Effector memory CD8-positive, alpha-beta T cell (primary cell): ENCODE results near the gene DTNBP1.

ENCODE experiments used
- ATAC-seq: fragments of 150-1000 bp; cut with Tn5 transposase; replicated peaks from 2 replicates; pipeline ENCODE4 v1.10.0; 2021; ENCODE audit warnings: mild to moderate bottlenecking, moderate library complexity
- DNase-seq, 3 experiments: peaks; one replicate each; pipeline ENCODE4 v3.0.0; 2021
- H3K27ac Mint-ChIP-seq, 2 donors: one replicate each; pipeline ENCODE4 v1.8.0; 2022; ENCODE audit warnings: mild to moderate bottlenecking in 2 of 2, mixed read lengths in 2 of 2, moderate library complexity in 2 of 2
- H3K27me3 Mint-ChIP-seq, 2 donors: one replicate each; pipeline ENCODE4 v1.8.0; 2022; ENCODE audit warnings: mixed read lengths in 2 of 2
- H3K36me3 Mint-ChIP-seq: one replicate; pipeline ENCODE4 v1.8.0; 2022; ENCODE audit warnings: mild to moderate bottlenecking, moderate library complexity, mixed read lengths; ENCODE audit not compliant: insufficient read depth
- H3K4me1 Mint-ChIP-seq, 2 donors: one replicate each; pipeline ENCODE4 v1.8.0; 2022; ENCODE audit warnings: low read depth in 2 of 2, mixed read lengths in 2 of 2
- H3K4me3 Mint-ChIP-seq, 2 donors: one replicate each; pipeline ENCODE4 v1.8.0; 2022; ENCODE audit warnings: mild to moderate bottlenecking in 2 of 2, mixed read lengths in 2 of 2, moderate library complexity in 2 of 2
- H3K9me3 Mint-ChIP-seq, 2 donors: one replicate each; pipeline ENCODE4 v1.8.0; 2022; ENCODE audit warnings: mixed read lengths in 2 of 2

The DTNBP1 gene

GRCh38 chr6:15520626-15521203 is 142.1 kb downstream of the DTNBP1 start:
- DNase-seq: no peak
- H3K27ac Mint-ChIP-seq: peak overlapping the region in 1 of 2 donors; percentile 41
- peaks cover 79% of the 10 kb centered on the region for H3K36me3 Mint-ChIP-seq
- peak overlapping the region in 1 of 2 donors; percentile 1 for H3K4me3 Mint-ChIP-seq
- no peaks in the 10 kb centered on the region for H3K9me3 Mint-ChIP-seq
- peaks cover 12 to 14% of the 10 kb centered on the region in 2 donors for H3K4me1 Mint-ChIP-seq
- no peak for ATAC-seq
- no peaks in the 10 kb centered on the region for H3K27me3 Mint-ChIP-seq

DNA sequence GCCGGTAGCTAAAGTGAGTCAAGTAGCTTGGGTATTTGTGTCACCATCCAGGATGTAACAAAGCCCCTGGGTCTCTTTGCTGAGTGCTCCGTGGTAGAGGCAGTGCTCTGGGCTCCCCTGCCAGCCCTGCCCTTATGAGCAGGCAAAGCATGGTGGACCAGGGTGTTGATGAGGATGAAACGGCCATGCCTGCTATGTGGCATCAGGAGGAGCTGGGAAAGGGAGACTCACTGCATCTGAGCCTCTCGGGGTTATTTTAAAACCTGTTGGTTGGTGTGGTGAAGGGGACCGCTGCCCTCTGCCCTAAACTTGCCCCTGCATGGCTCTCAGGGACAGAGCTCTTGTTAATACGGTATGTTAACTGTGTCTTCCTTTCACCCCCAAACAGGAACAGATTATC is 143.1 kb downstream of the DTNBP1 start:
- peaks cover 12 to 15% of the 10 kb centered on the region in 2 donors for H3K4me1 Mint-ChIP-seq
- H3K27me3 Mint-ChIP-seq: no peaks in the 10 kb centered on the region
- peaks cover 76% of the 10 kb centered on the region for H3K36me3 Mint-ChIP-seq
- DNase-seq: no peak
- peak overlapping the region in 1 of 2 donors; percentile 62 for H3K27ac Mint-ChIP-seq
- no peaks in the 10 kb centered on the region for H3K9me3 Mint-ChIP-seq
- no peak for ATAC-seq
- no peak overlapping the region for H3K4me3 Mint-ChIP-seq

- H3K4me1 Mint-ChIP-seq: peaks cover 12 to 15% of the 10 kb centered on the region in 2 donors
- no peak for ATAC-seq
- peaks cover 77% of the 10 kb centered on the region for H3K36me3 Mint-ChIP-seq
- peak overlapping the region in 1 of 2 donors; percentile 62 for H3K27ac Mint-ChIP-seq
- H3K27me3 Mint-ChIP-seq: no peaks in the 10 kb centered on the region
- H3K9me3 Mint-ChIP-seq: no peaks in the 10 kb centered on the region
- no peak for DNase-seq
- no peak overlapping the region for H3K4me3 Mint-ChIP-seq
These were observed 143.9 kb downstream of the DTNBP1 start for GRCh38 chr6:15518878-15519277.

DNA sequence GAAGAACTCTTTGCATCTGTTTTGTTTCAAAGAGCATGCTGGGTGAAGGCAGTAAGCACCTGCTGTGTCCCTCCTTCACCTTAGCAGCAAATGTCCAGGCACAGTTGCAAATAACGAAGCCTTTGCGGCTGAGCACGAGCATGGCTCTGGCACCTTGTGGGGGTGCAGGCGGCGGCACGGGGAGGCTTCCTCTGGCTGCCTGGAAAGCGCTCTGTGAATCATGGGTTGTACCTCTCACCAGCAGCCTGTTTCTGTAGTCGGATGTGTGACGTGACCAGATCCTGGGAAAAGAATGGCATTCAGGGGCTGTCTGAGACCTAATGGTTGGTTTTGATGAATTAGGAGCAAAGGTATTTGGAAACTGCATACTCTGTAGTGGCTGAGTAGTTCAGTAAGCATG is 144.8 kb downstream of the DTNBP1 start:
- no peak for DNase-seq
- Mint-ChIP-seq H3K9me3 (no peaks in the 10 kb centered on the region), H3K4me3 (no peak overlapping the region), H3K27me3 (no peaks in the 10 kb centered on the region), H3K36me3 (peaks cover 77% of the 10 kb centered on the region), H3K27ac (peak overlapping the region; percentile 41 to 62), H3K4me1 (peaks cover 12 to 17% of the 10 kb centered on the region in 2 donors)
- ATAC-seq: no peak

- H3K4me1 Mint-ChIP-seq: peaks cover 10 to 16% of the 10 kb centered on the region in 2 donors
- H3K4me3 Mint-ChIP-seq: no peak overlapping the region
- no peak for ATAC-seq
- no peak for DNase-seq
- no peaks in the 10 kb centered on the region for H3K27me3 Mint-ChIP-seq
- H3K27ac Mint-ChIP-seq: peak overlapping the region in 1 of 2 donors; percentile 41
- H3K36me3 Mint-ChIP-seq: peaks cover 77% of the 10 kb centered on the region
- H3K9me3 Mint-ChIP-seq: no peaks in the 10 kb centered on the region
These were observed 145.2 kb downstream of the DTNBP1 start for GRCh38 chr6:15517600-15517999.

DNA sequence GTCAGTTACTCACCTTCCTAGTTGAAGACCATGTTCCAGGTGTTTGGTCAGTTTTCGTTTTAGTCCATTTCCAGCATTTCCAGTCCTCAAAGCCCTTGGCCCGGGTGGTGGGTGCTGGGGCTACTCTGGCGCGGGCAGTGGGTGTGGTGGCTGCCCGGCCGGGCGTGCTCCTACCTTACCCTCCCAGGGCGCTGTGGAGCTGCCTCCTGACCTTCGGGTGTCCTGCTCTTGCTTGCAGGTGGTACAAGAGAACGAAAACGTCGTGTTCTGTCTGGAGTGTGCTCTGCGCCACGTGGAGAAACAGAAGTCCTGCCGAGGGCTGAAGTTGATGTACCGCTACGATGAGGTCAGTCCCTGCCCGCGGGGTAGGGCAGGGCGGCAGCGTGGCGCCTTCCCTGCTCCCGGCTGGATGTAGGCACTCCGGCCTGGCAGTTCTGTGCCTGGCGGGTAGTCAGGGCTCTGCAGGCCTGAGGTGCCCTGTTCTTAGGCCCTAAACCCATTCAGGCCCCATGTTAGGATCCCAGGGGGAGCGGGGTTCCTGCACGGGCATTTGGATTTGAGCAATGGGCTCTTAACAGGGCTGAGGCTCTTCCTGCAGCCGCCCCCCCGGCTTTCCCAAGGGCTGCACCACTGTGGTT is 145.8 kb downstream of the DTNBP1 start:
- Mint-ChIP-seq H3K4me3 (no peak overlapping the region), H3K27me3 (no peaks in the 10 kb centered on the region), H3K36me3 (peaks cover 76% of the 10 kb centered on the region), H3K4me1 (peaks cover 4 to 12% of the 10 kb centered on the region in 2 donors), H3K9me3 (no peaks in the 10 kb centered on the region), H3K27ac (peak overlapping the region in 1 of 2 donors; percentile 44)
- DNase-seq: no peak
- ATAC-seq: no peak

- DNase-seq (no peak), ATAC-seq (no peak)
- H3K4me1 Mint-ChIP-seq: peaks cover 0 to 10% of the 10 kb centered on the region in 2 donors
- H3K27ac Mint-ChIP-seq: peak overlapping the region; percentile 38 to 44
- no peaks in the 10 kb centered on the region for H3K27me3 Mint-ChIP-seq
- H3K36me3 Mint-ChIP-seq: peaks cover 70% of the 10 kb centered on the region
- no peak overlapping the region for H3K4me3 Mint-ChIP-seq
- H3K9me3 Mint-ChIP-seq: no peaks in the 10 kb centered on the region
These were observed 146.4 kb downstream of the DTNBP1 start for GRCh38 chr6:15516378-15516777.

GRCh38 chr6:15515660-15516375 is 147.0 kb downstream of the DTNBP1 start:
- peaks cover 69% of the 10 kb centered on the region for H3K36me3 Mint-ChIP-seq
- no peaks in the 10 kb centered on the region for H3K9me3 Mint-ChIP-seq
- H3K27ac Mint-ChIP-seq: peak overlapping the region; percentile 68 to 76
- no peak for DNase-seq
- H3K27me3 Mint-ChIP-seq: no peaks in the 10 kb centered on the region
- peaks cover 0 to 10% of the 10 kb centered on the region in 2 donors for H3K4me1 Mint-ChIP-seq
- H3K4me3 Mint-ChIP-seq: no peak overlapping the region
- ATAC-seq: no peak

DNA sequence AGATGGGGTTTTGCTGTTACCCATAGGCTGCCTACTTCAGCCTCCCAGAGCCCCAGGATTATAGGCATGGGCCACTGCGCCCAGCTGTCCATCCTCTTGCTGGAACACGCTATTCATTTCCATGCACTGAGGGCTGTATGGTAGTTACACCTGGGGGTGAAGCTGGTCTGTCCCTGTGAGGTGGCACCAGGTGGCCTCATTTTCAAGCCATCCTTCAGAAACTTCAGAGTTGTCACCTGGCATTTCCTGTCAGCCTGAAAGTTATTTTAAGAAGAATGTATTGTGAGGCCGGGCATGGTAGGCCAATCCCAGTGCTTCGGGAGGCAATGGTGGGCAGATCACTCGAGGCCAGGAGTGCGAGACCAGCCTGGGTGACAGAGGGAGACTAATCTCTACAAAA is 147.6 kb downstream of the DTNBP1 start:
- DNase-seq (no peak), ATAC-seq (no peak)
- peaks cover 69% of the 10 kb centered on the region for H3K36me3 Mint-ChIP-seq
- H3K4me1 Mint-ChIP-seq: peaks cover 4 to 8% of the 10 kb centered on the region in 2 donors
- H3K27me3 Mint-ChIP-seq: no peaks in the 10 kb centered on the region
- no peak overlapping the region for H3K4me3 Mint-ChIP-seq
- peak overlapping the region; percentile 68 to 76 for H3K27ac Mint-ChIP-seq
- H3K9me3 Mint-ChIP-seq: no peaks in the 10 kb centered on the region

DNA sequence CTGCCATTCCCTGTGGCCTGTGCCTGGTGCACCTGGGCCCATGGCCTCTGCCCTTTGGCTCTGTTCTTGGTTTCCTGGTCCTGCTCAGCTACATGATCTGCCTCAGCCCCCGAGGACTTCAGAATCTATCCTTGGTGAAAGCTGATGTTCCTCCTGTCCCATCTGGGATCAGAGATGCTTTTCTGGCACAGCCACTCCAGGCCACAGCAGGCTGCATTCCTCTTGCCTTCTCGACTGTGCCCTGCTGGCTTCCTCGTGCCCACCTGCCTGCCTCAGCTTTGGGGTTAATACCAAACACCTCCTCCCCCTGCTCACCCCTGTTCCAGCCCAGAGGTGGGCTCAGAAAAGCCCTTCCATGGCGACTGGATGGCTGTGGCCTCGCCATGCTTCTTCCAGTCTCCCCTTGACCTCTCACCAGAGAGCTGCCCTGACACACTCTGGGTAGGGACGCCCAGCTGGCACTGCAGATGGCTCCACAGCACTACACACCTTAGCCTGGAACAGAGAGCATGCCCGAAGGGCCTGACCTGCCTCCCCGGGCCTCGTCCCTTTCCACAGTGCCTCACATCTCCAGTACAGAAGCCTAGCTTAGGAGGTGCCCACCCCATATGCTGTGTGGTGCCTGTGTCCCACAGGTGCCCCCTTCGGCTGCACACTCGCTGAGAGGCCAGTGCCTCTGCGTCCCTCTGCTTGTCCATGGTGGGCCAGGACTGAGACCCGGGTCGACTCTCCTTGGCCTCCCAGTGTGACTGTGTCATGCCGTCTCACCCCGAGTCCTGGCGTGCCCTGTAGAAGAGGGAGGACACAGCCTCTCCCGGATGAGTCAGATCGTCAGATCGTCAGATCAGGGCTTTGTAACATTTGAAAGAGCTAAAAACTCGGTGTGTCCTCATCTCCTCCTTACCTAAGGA is 148.8 kb downstream of the DTNBP1 start:
- ATAC-seq: no peak

DNA sequence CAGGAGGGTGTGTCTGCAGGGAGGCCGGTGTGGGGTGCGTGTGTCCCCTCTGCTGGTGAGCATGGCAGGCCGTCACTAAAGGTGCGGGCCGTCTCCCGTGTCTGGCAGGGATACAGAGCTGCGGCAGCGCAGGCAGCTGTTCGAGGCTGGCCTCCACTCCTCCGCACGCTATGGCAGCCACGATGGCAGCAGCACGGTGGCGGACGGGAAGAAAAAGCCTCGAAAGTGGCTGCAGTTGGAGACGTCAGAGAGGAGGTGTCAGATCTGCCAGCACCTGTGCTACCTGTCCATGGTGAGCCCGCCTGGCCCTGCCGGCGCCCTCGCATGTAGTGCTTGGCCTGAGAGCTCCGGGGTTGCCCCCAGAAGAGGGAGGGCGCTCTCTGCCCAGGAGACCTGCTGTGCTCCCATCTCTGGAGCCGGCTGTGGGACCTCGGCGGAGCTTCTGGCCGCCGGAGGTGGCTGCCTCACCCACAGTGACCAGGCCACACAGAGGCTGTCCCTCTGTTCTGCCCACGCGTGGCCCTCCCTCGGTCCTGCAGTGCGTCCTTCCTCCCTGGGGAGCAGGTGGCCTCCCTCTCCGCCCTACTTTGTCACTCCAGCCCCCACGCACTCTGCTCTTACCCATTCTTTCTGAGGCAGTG is 149.6 kb downstream of the DTNBP1 start:
- Mint-ChIP-seq H3K27ac (peak overlapping the region in 1 of 2 donors; percentile 68), H3K9me3 (no peaks in the 10 kb centered on the region), H3K4me3 (no peak overlapping the region), H3K27me3 (no peaks in the 10 kb centered on the region), H3K4me1 (peaks cover 5 to 6% of the 10 kb centered on the region in 2 donors), H3K36me3 (peaks cover 70% of the 10 kb centered on the region)
- no peak for ATAC-seq
- no peak for DNase-seq

More for the DNA sequence above, 148.8 kb downstream of the DTNBP1 start:
- Mint-ChIP-seq H3K4me3 (no peak overlapping the region), H3K36me3 (peaks cover 71% of the 10 kb centered on the region), H3K4me1 (peaks cover 5 to 6% of the 10 kb centered on the region in 2 donors), H3K27ac (peak overlapping the region; percentile 68 to 76), H3K9me3 (no peaks in the 10 kb centered on the region), H3K27me3 (no peaks in the 10 kb centered on the region)
- DNase-seq: no peak

- Mint-ChIP-seq H3K27ac (peak overlapping the region in 1 of 2 donors; percentile 41), H3K4me3 (no peak overlapping the region), H3K36me3 (peaks cover 68% of the 10 kb centered on the region), H3K27me3 (no peaks in the 10 kb centered on the region), H3K9me3 (no peaks in the 10 kb centered on the region), H3K4me1 (peaks cover 5 to 6% of the 10 kb centered on the region in 2 donors)
- ATAC-seq (no peak), DNase-seq (no peak)
These were observed 150.1 kb downstream of the DTNBP1 start for GRCh38 chr6:15512721-15513120.
